Stomach (tissue), 9 donors: Measurements from ENCODE around the gene LRRC55. TPM values are rescaled to one million over a fixed set of nuclear protein-coding genes. Genes with fewer than 3 reads are reported as not detected.
A peak's percentile ranks its signal among the peaks of the same experiment; 100 is the strongest.

Source experiments
- DNase-seq, 2 donors: peaks; one replicate each; pipeline versions ENCODE4 v3.0.0 to v3.0.0-alpha.2; 2013 to 2019
- H3K27ac ChIP-seq, 5 donors: fragments of 200-600 bp in 4 of 5; sonication (generic) in 4 of 5; one replicate each; pipeline ENCODE4 v1.5.1; 2013 to 2019; ENCODE audit warnings: mild to moderate bottlenecking in 1 of 5, moderate library complexity in 1 of 5
- H3K27me3 ChIP-seq, 3 donors: fragments of 200-600 bp; sonication (generic); one replicate each; pipeline ENCODE4 v1.5.1; 2017 to 2019; ENCODE audit warnings: mixed run types in 1 of 3
- H3K36me3 ChIP-seq, 4 donors: fragments of 200-600 bp; sonication (generic); 1 replicate in 3 of 4; 2 replicates in 1 of 4; pipeline ENCODE4 v1.5.1; 2016 to 2019
- H3K4me1 ChIP-seq, 4 donors: fragments of 200-600 bp; sonication (generic); one replicate each; pipeline ENCODE4 v1.5.1; 2016 to 2019
- H3K4me3 ChIP-seq, 4 donors: fragments of 200-600 bp; sonication (generic) in 3 of 4; one replicate each; pipeline ENCODE4 v1.5.1; 2016 to 2019; ENCODE audit warnings: mild to moderate bottlenecking in 1 of 4
- H3K9me3 ChIP-seq, 4 donors: fragments of 200-600 bp; sonication (generic); one replicate each; pipeline ENCODE4 v1.5.1; 2016 to 2019
- CTCF ChIP-seq, 7 experiments: fragments of 450-650 bp in 4 of 7; fragments of 200-600 bp in 3 of 7; sonication (generic) in 3 of 7; IDR thresholded peaks; one replicate each; pipeline ENCODE4 v1.5.1; 2016 to 2019; ENCODE audit warnings: antibody characterized with exemption in 7 of 7, control low read depth in 2 of 7, mild to moderate bottlenecking in 1 of 7
- EP300 ChIP-seq: sonication (generic); formaldehyde crosslinking; IDR thresholded peaks from one replicate; pipeline ENCODE4 v1.6.1; 2017; ENCODE audit warnings: antibody characterized with exemption
- POLR2A ChIP-seq, 4 donors: fragments of 450-650 bp; IDR thresholded peaks; one replicate each; pipeline ENCODE4 v1.6.1; 2016; ENCODE audit warnings: antibody characterized with exemption in 4 of 4, control low read depth in 2 of 4, mild to moderate bottlenecking in 1 of 4, moderate library complexity in 1 of 4
- POLR2AphosphoS5 ChIP-seq, 3 donors: sonication (generic); formaldehyde crosslinking; IDR thresholded peaks; one replicate each; pipeline ENCODE4 v1.6.1; 2016; ENCODE audit warnings: antibody characterized with exemption in 3 of 3
- WGBS, 5 donors: extraction: QIAGEN DNeasy Blood & Tissue Kit in 3 of 5; methylation state at CpG; one replicate each; pipeline versions ENCODE4 v1.1.5 to v1.1.7; 2013 to 2018; 5-methylcytosine and 5-hydroxymethylcytosine counted together
- intact Hi-C: fragments of 100-400 bp; cut with DNase I; formaldehyde crosslinking; loops from one replicate; pipeline ENCODE4 v1.15.1; 2023; ENCODE audit warnings: low total_unique reads
- polyA plus RNA-seq, 3 donors: library from polyadenylated mRNA; stranded (reverse); fragments of 200-250 nt; gene quantifications; one replicate each; pipeline ENCODE4 v1.2.3, GENCODE V29; 2013
- total RNA-seq, 5 donors: library from RNA; depleted of rRNA; stranded (reverse); fragments of >200 nt; gene quantifications; one replicate each; pipeline versions ENCODE4 v1.1.0 to v1.2.3, GENCODE V29; 2014 to 2016
- donor health status: healthy with polysubstance abuse.
- donor health status: Bipolar disorder and iron deficiency.
- donor health status: healthy.

Gene LRRC55
- total and polyA plus RNA-seq, 8 donors, result 0.08 to 0.73 TPM; not detected in 6

DNA sequence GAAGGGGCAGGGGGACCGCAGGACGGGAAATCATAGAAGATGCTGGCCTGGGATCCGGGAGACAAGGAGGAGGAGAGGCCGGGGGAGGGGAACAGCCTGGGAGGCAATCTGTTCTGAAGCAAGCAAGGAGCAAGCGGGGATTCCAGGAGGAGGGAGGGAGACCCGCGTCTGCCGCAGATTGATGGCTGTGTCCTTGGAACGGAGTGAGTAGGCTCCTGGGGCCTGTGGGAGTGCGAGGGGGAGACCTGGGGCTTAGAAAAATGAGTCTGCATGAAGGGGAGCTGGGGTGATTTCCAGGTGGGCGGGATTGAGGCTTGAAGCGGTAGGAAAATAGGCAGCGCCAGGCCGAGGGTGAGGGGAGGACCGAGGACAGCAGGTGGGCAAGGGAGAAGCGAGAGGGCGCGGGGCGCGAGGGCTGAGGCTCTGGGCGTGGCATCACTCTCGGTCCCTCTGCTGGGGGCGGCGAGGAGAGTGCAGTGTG lies 1.6 kb upstream of the LRRC55 start:
- Histone ChIP-seq H3K27me3 (peaks cover 0 to 39% (median 10%) of the 10 kb centered on the region in 3 donors), H3K4me1 (peaks cover 0 to 23% (median 7%) of the 10 kb centered on the region in 4 donors), H3K27ac (no peak overlapping the region), H3K9me3 (no peaks in the 10 kb centered on the region), H3K36me3 (no peaks in the 10 kb centered on the region), H3K4me3 (no peak overlapping the region)
- DNase-seq, result peak in 1 of 2 donors; percentile 62
- WGBS, 5 donors, result 13 to 41% (median 29%) methylated on average over 24 of the region's 24 CpGs
- TF ChIP-seq CTCF (IDR thresholded peaks at IDR 0.05) (no peak), POLR2A (IDR thresholded peaks at IDR 0.05) (no peak), EP300 (no peak), POLR2AphosphoS5 (IDR thresholded peaks at IDR 0.05) (no peak)
- intact Hi-C loops, result no loop called here

DNA sequence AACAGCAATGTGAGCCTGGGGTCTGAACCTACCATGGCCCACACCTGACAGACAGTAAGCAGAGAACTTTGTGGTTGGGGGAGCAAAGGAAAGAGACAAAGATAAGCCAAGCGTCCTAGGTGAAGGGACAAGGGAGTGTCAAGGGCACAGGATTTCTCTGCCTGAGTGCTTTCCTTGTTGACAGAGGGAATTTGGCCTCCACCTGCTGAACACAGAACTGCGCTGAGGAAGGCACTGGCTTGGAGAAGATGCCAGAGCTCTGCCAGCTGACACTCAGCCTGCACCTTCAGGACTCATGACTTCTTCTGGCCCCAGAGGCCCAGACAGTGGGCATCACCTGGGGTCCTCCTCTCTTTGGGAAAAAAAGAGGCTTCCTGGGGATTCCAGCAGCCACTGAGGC lies 789 bp upstream of the LRRC55 start:
- TF ChIP-seq EP300, result no peak
- TF ChIP-seq POLR2AphosphoS5 (IDR thresholded peaks at IDR 0.05), result no peak

GRCh38 chr11:57182896-57183295 lies 1.1 kb downstream of the LRRC55 start:
- H3K27me3 ChIP-seq, result peaks cover 0 to 39% (median 10%) of the 10 kb centered on the region in 3 donors
- no peak for DNase-seq
- peaks cover 0 to 23% (median 7%) of the 10 kb centered on the region in 4 donors for H3K4me1 ChIP-seq
- H3K27ac ChIP-seq, result no peak overlapping the region
- no peak for TF ChIP-seq POLR2AphosphoS5 (IDR thresholded peaks at IDR 0.05)
- TF ChIP-seq POLR2A (IDR thresholded peaks at IDR 0.05), result no peak
- TF ChIP-seq CTCF (IDR thresholded peaks at IDR 0.05), result no peak
- TF ChIP-seq EP300, result no peak
- intact Hi-C loops, result no loop called here
- no peaks in the 10 kb centered on the region for H3K36me3 ChIP-seq
- H3K4me3 ChIP-seq, result no peak overlapping the region
- WGBS, 5 donors, result 74 to 86% (median 81%) methylated on average over 3 of the region's 3 CpGs
- no peaks in the 10 kb centered on the region for H3K9me3 ChIP-seq

More for the DNA sequence above, 789 bp upstream of the LRRC55 start:
- intact Hi-C loops, result no loop called here
- no peak for DNase-seq
- Histone ChIP-seq H3K27me3 (peaks cover 0 to 39% (median 10%) of the 10 kb centered on the region in 3 donors), H3K4me1 (peaks cover 0 to 23% (median 7%) of the 10 kb centered on the region in 4 donors), H3K4me3 (no peak overlapping the region), H3K27ac (no peak overlapping the region), H3K36me3 (no peaks in the 10 kb centered on the region), H3K9me3 (no peaks in the 10 kb centered on the region)
- 21 to 47% (median 36%) methylated on average over 2 of the region's 2 CpGs for WGBS, 5 donors

DNA sequence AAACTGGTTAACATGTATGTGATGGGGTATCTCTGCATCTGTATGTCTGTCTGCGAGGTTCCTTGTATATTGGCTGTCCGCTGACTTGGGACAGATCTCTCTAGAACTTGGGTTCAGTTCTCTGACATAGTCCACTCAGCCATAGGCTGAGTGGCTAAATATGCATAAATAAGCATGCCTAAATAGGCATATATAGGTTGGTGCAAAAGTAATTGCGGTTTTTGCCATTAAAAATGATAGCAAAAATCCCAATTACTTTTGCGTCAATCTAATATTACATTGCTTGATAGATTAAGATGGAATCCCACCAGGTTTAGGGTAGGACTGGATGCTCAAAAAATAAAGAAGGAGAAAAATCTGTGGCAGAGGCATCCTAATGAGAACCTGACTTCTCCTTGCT lies 8.8 kb downstream of the LRRC55 start:
- intact Hi-C loops, result no loop called here
- 94 to 97% (median 96%) methylated on average over 4 of the region's 4 CpGs for WGBS, 5 donors
- H3K27ac ChIP-seq, result no peak overlapping the region
- no peak for DNase-seq
- TF ChIP-seq EP300, result no peak
- H3K9me3 ChIP-seq, result no peaks in the 10 kb centered on the region
- H3K4me3 ChIP-seq, result no peak overlapping the region
- H3K4me1 ChIP-seq, result no peaks in the 10 kb centered on the region
- peaks cover 0 to 12% (median 0%) of the 10 kb centered on the region in 3 donors for H3K27me3 ChIP-seq
- H3K36me3 ChIP-seq, result no peaks in the 10 kb centered on the region

GRCh38 chr11:57191311-57192219 lies 9.8 kb downstream of the LRRC55 start:
- Histone ChIP-seq H3K27ac (no peak overlapping the region), H3K4me3 (no peak overlapping the region), H3K9me3 (no peaks in the 10 kb centered on the region), H3K4me1 (no peaks in the 10 kb centered on the region), H3K27me3 (peaks cover 0 to 12% (median 0%) of the 10 kb centered on the region in 3 donors), H3K36me3 (no peaks in the 10 kb centered on the region)
- WGBS, 5 donors, result 68 to 76% (median 71%) methylated on average over 9 of the region's 9 CpGs
- TF ChIP-seq POLR2A (IDR thresholded peaks at IDR 0.05) (no peak), POLR2AphosphoS5 (IDR thresholded peaks at IDR 0.05) (no peak), CTCF (IDR thresholded peaks at IDR 0.05) (no peak), EP300 (no peak)
- no peak for DNase-seq
- intact Hi-C loops, result no loop called here
